ENCODE data around the gene SPG7. TPM values are rescaled to one million over a fixed set of nuclear protein-coding genes. Genes with fewer than 3 reads are reported as not detected.

SPG7 gene
- total and polyA plus RNA-seq, 5 donors, result 81.9 to 101 (median 94.5) TPM

DNA sequence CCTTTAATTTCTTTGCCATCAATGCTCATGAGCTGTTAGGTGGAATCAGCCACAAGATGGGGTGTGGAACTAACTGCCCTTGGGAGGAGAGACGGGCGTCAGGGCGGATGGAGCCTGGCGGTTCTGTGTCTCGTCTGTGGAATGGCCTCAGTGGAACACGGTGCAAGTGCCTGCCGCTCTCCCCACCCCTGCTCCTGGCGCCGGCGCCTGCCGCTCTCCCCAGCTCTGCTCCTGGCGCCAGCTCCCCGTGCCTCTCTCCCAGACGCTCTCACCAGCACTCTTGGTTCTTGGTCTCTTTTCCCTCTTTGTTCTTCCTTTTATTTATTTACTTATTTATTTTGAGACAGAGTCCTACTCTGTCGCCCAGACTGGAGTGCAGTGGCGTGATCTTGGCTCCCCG lies 39.1 kb downstream of the SPG7 start:
- ATAC-seq (no peak), DNase-seq (no peak)
- no peaks in the 10 kb centered on the region for H3K27me3 ChIP-seq (ENCODE audit: control insufficient read depth, insufficient read depth)
- 94% methylated on average over 17 of the region's 17 CpGs for WGBS
- no peak overlapping the region for H3K27ac ChIP-seq (ENCODE audit: low read length)
- no peak overlapping the region for H3K4me3 ChIP-seq (ENCODE audit: low read length)
- no peaks in the 10 kb centered on the region for H3K4me1 ChIP-seq (ENCODE audit: control insufficient read depth, insufficient read depth, low read length)
- intact Hi-C loops (cut with DNase I), result no loop called here
- no peaks in the 10 kb centered on the region for H3K9me3 ChIP-seq (ENCODE audit: control insufficient read depth, low read length)

DNA sequence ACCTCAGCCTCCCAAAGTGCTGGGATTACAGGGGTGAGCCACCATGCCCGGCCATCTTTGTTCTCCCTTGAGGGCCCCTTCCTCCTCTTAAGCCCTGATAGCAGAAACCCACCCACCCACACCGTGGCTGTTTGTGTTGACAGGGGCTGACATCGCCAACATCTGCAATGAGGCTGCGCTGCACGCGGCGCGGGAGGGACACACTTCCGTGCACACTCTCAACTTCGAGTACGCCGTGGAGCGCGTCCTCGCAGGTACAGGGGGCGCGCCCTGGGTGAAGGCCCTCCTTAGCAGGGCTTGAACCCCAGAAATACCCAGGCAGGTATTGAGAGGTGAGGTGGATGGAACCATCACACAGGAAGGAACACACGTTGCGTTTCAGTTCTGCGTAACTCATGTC lies 39.7 kb downstream of the SPG7 start:
- WGBS, result 96% methylated on average over 20 of the region's 20 CpGs
- intact Hi-C loops (cut with DNase I), result no loop called here
- no peaks in the 10 kb centered on the region for H3K9me3 ChIP-seq (ENCODE audit: control insufficient read depth, low read length)
- no peak overlapping the region for H3K27ac ChIP-seq (ENCODE audit: low read length)
- no peaks in the 10 kb centered on the region for H3K4me1 ChIP-seq (ENCODE audit: control insufficient read depth, insufficient read depth, low read length)
- ATAC-seq, result no peak
- DNase-seq, result no peak
- H3K4me3 ChIP-seq (ENCODE audit: low read length), result no peak overlapping the region
- no peaks in the 10 kb centered on the region for H3K27me3 ChIP-seq (ENCODE audit: control insufficient read depth, insufficient read depth)

- Histone ChIP-seq H3K4me3 (ENCODE audit: low read length) (no peak overlapping the region), H3K4me1 (ENCODE audit: control insufficient read depth, insufficient read depth, low read length) (no peaks in the 10 kb centered on the region), H3K27me3 (ENCODE audit: control insufficient read depth, insufficient read depth) (no peaks in the 10 kb centered on the region), H3K9me3 (ENCODE audit: control insufficient read depth, low read length) (no peaks in the 10 kb centered on the region), H3K27ac (ENCODE audit: low read length) (no peak overlapping the region)
- 88% methylated on average over 28 of the region's 28 CpGs for WGBS
- ATAC-seq (no peak), DNase-seq (no peak)
- intact Hi-C loops (cut with DNase I), result no loop called here
Measured at GRCh38 chr16:89548344-89549006, 40.3 kb downstream of the SPG7 start.

DNA sequence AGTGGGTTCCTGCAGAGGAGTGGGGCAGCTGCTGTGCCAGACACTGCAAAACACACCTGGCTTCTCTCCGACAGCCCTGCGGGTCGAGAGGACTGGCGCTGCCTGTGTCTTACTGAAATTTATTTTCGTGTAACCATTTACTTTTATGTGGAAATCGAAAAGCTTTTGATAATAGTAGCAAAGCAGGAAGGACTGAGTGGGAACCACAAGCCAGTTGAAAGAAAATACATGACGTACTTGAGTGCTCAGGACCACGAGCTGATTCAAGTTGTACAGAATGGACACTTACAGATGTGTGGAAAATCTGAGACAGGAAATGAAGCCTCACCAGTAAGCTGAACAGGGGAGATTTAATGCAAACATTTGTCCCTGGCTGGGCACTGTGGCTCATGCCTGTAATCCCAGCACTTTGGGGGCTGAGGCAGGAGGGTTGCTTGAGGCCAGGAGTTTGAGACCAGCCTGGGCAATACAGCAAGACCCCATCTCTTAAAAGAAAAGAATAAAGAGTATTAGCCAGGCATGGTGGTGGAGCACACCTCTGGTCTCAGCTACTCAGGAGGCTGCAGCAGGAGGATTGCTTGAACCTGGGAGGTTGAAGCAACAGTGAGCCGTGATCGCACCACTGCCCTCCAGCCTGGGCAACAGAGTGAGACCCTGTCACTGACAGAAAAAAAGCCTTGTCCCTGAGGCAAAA lies 41.0 kb downstream of the SPG7 start:
- WGBS, result 91% methylated on average over 10 of the region's 10 CpGs
- no peak for DNase-seq

DNA sequence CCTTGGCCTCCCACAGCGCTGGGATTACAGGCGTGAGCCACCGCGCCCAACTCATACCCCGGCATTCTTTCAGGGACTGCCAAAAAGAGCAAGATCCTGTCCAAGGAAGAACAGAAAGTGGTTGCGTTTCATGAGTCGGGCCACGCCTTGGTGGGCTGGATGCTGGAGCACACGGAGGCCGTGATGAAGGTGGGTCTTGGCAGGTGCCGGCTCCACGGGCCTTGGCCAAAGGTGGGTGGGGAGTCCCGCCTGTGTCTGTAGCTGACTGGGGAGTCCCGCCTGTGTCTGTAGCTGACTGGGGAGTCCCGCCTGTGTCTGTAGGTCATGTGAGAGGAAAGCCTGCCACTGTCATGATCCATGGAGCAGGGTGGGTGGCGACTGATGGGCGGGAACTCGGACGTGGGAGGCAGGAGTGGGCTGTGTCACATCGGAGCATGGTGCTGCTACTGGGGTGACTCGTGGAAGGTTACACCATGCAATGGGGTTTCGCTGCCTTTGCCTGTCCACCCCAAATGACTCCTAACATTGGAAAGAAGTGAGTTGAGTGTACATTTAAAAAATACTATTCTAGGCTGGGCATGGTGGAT lies 42.3 kb downstream of the SPG7 start:
- no peak overlapping the region for H3K4me3 ChIP-seq (ENCODE audit: low read length)
- H3K27ac ChIP-seq (ENCODE audit: low read length), result no peak overlapping the region
- no peaks in the 10 kb centered on the region for H3K4me1 ChIP-seq (ENCODE audit: control insufficient read depth, insufficient read depth, low read length)
- no peak for DNase-seq
- no peaks in the 10 kb centered on the region for H3K27me3 ChIP-seq (ENCODE audit: control insufficient read depth, insufficient read depth)
- no peak for ATAC-seq
- WGBS, result 89% methylated on average over 22 of the region's 22 CpGs
- intact Hi-C loops (cut with DNase I), result no loop called here
- H3K9me3 ChIP-seq (ENCODE audit: control insufficient read depth, low read length), result no peaks in the 10 kb centered on the region

More for the DNA sequence above, 41.0 kb downstream of the SPG7 start:
- Histone ChIP-seq H3K27me3 (ENCODE audit: control insufficient read depth, insufficient read depth) (no peaks in the 10 kb centered on the region), H3K4me1 (ENCODE audit: control insufficient read depth, insufficient read depth, low read length) (no peaks in the 10 kb centered on the region), H3K9me3 (ENCODE audit: control insufficient read depth, low read length) (no peaks in the 10 kb centered on the region), H3K27ac (ENCODE audit: low read length) (no peak overlapping the region), H3K4me3 (ENCODE audit: low read length) (no peak overlapping the region)
- intact Hi-C loops (cut with DNase I), result no loop called here
- no peak for ATAC-seq

DNA sequence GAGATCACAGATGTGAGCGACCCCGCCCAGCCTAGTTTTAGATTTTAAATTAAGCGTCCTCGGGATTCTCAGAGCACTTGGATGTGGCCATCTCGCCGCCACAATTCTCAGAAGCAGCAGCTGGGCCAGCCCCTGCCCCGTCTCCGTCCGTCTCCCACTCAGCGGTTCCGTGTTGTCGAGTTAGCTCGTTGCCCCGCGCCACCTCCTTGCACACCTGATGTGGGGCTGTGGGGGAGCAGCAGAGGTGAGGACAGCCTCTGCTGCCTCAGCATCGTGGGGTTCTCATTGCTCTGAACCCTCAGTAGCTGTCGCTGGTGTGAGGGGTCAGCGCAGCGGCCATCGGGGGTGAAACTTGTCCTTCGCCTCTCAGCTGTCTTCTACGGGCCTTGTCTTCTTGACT lies 44.1 kb downstream of the SPG7 start:
- H3K4me3 ChIP-seq (ENCODE audit: low read length), result no peak overlapping the region
- no peaks in the 10 kb centered on the region for H3K27me3 ChIP-seq (ENCODE audit: control insufficient read depth, insufficient read depth)
- intact Hi-C loops (cut with DNase I), result no loop called here
- H3K27ac ChIP-seq (ENCODE audit: low read length), result no peak overlapping the region
- H3K9me3 ChIP-seq (ENCODE audit: control insufficient read depth, low read length), result no peaks in the 10 kb centered on the region
- WGBS, result 95% methylated on average over 22 of the region's 22 CpGs
- no peak for ATAC-seq
- no peak for DNase-seq
- H3K4me1 ChIP-seq (ENCODE audit: control insufficient read depth, insufficient read depth, low read length), result no peaks in the 10 kb centered on the region

GRCh38 chr16:89552913-89553312 lies 44.7 kb downstream of the SPG7 start:
- intact Hi-C loops (cut with DNase I), result no loop called here
- WGBS, result 86% methylated on average over 13 of the region's 13 CpGs

DNA sequence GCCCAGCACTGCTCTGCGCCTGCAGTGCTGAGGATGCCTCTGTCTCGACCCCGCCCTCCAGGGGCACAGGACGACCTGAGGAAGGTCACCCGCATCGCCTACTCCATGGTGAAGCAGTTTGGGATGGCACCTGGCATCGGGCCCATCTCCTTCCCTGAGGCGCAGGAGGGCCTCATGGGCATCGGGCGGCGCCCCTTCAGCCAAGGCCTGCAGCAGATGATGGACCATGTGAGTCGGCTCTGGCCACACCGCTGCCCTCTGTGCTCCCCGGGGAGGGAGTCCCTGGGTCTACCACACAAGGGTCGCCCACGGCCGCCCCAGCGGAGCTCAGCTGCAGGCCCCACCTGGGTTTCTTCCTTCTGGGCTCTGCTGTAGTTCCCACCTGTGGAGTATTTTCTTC lies 45.5 kb downstream of the SPG7 start:
- Histone ChIP-seq H3K4me3 (ENCODE audit: low read length) (no peak overlapping the region), H3K27me3 (ENCODE audit: control insufficient read depth, insufficient read depth) (no peaks in the 10 kb centered on the region), H3K9me3 (ENCODE audit: control insufficient read depth, low read length) (no peaks in the 10 kb centered on the region), H3K4me1 (ENCODE audit: control insufficient read depth, insufficient read depth, low read length) (no peaks in the 10 kb centered on the region), H3K27ac (ENCODE audit: low read length) (no peak overlapping the region)
- intact Hi-C loops (cut with DNase I), result no loop called here
- ATAC-seq (no peak), DNase-seq (no peak)
- 95% methylated on average over 18 of the region's 18 CpGs for WGBS

More at GRCh38 chr16:89552913-89553312, 44.7 kb downstream of the SPG7 start:
- no peaks in the 10 kb centered on the region for H3K27me3 ChIP-seq (ENCODE audit: control insufficient read depth, insufficient read depth)
- no peak overlapping the region for H3K4me3 ChIP-seq (ENCODE audit: low read length)
- no peak for ATAC-seq
- no peak overlapping the region for H3K27ac ChIP-seq (ENCODE audit: low read length)
- no peaks in the 10 kb centered on the region for H3K4me1 ChIP-seq (ENCODE audit: control insufficient read depth, insufficient read depth, low read length)
- no peaks in the 10 kb centered on the region for H3K9me3 ChIP-seq (ENCODE audit: control insufficient read depth, low read length)
- no peak for DNase-seq

- Histone ChIP-seq H3K27ac (ENCODE audit: low read length) (no peak overlapping the region), H3K4me1 (ENCODE audit: control insufficient read depth, insufficient read depth, low read length) (no peaks in the 10 kb centered on the region), H3K9me3 (ENCODE audit: control insufficient read depth, low read length) (no peaks in the 10 kb centered on the region), H3K27me3 (ENCODE audit: control insufficient read depth, insufficient read depth) (no peaks in the 10 kb centered on the region), H3K4me3 (ENCODE audit: low read length) (no peak overlapping the region)
- DNase-seq (no peak), ATAC-seq (no peak)
- WGBS, result 95% methylated on average over 12 of the region's 12 CpGs
- intact Hi-C loops (cut with DNase I), result no loop called here
Measured at GRCh38 chr16:89554343-89554742, 46.1 kb downstream of the SPG7 start.

DNA sequence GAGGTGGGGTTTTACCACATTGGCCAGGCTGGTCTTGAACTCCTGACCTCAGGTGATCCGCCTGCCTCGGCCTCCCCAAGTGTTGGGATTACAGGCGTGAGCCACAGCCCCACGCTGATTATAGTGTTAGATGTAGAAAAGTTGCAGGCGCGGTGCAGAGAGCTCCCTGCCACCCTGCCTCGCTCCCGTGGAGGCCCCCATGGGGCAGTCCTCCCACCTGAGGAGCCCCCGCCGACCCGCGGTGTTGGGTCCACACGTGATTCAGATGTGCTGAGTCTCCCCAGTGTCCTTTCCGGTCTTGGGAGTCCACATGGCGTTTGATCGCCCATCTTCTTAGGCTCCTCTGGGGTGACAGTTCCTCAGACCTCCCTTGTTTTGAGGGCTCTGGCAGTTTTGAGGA lies 47.1 kb downstream of the SPG7 start:
- intact Hi-C loops (cut with DNase I), result no loop called here
- WGBS, result 94% methylated on average over 16 of the region's 16 CpGs

GRCh38 chr16:89555780-89556179 lies 47.6 kb downstream of the SPG7 start:
- H3K4me1 ChIP-seq (ENCODE audit: control insufficient read depth, insufficient read depth, low read length), result no peaks in the 10 kb centered on the region
- ATAC-seq, result no peak
- H3K9me3 ChIP-seq (ENCODE audit: control insufficient read depth, low read length), result no peaks in the 10 kb centered on the region
- H3K4me3 ChIP-seq (ENCODE audit: low read length), result no peak overlapping the region
- no peak overlapping the region for H3K27ac ChIP-seq (ENCODE audit: low read length)
- no peak for DNase-seq
- no peaks in the 10 kb centered on the region for H3K27me3 ChIP-seq (ENCODE audit: control insufficient read depth, insufficient read depth)
- WGBS, result 88% methylated on average over 13 of the region's 13 CpGs
- intact Hi-C loops (cut with DNase I), result no loop called here

More for the DNA sequence above, 47.1 kb downstream of the SPG7 start:
- Histone ChIP-seq H3K9me3 (ENCODE audit: control insufficient read depth, low read length) (no peaks in the 10 kb centered on the region), H3K27me3 (ENCODE audit: control insufficient read depth, insufficient read depth) (no peaks in the 10 kb centered on the region), H3K4me3 (ENCODE audit: low read length) (no peak overlapping the region), H3K27ac (ENCODE audit: low read length) (no peak overlapping the region), H3K4me1 (ENCODE audit: control insufficient read depth, insufficient read depth, low read length) (no peaks in the 10 kb centered on the region)
- ATAC-seq (no peak), DNase-seq (no peak)
